Activated CD8-positive, alpha-beta T cell treated with anti-CD3 and anti-CD28 coated beads for 36 hours (primary cell): ENCODE measurements around the gene CDH18. TPM values are rescaled to one million over a fixed set of nuclear protein-coding genes. Genes with fewer than 3 reads are reported as not detected.

Experiments used
- ATAC-seq: fragments of 200-7000 bp; cut with Tn5 transposase; one replicate; pipeline ENCODE4 v1.10.0; 2021; ENCODE audit warnings: mild to moderate bottlenecking, moderate library complexity
- CTCF ChIA-PET: fragments of 350-600 bp; sonication (Branson Sonifier 250); formaldehyde crosslinking; loops from one replicate; lab custom pipeline; 2021; ENCODE audit warnings: antibody characterized with exemption; lab: Charles Lee
- POLR2A ChIA-PET: fragments of 350-600 bp; sonication (Branson Sonifier 250); formaldehyde crosslinking; loops from one replicate; lab custom pipeline; 2021; ENCODE audit warnings: antibody characterized with exemption; lab: Charles Lee
- DNase-seq: peaks from one replicate; pipeline ENCODE4 v3.0.0-alpha.2; 2020
- H3K27ac Mint-ChIP-seq: one replicate; pipeline ENCODE4 v1.8.0; 2021; ENCODE audit warnings: mild to moderate bottlenecking, mixed read lengths
- H3K27me3 Mint-ChIP-seq: one replicate; pipeline ENCODE4 v1.8.0; 2021; ENCODE audit warnings: mixed read lengths
- H3K36me3 Mint-ChIP-seq: one replicate; pipeline ENCODE4 v1.8.0; 2021; ENCODE audit warnings: low read depth, mixed read lengths
- H3K4me1 Mint-ChIP-seq: one replicate; pipeline ENCODE4 v1.8.0; 2021; ENCODE audit warnings: low read depth, mixed read lengths
- H3K4me3 Mint-ChIP-seq: one replicate; pipeline ENCODE4 v1.8.0; 2021; ENCODE audit warnings: mild to moderate bottlenecking, moderate library complexity, mixed read lengths
- H3K9me3 Mint-ChIP-seq: one replicate; pipeline ENCODE4 v1.8.0; 2021; ENCODE audit warnings: mixed read lengths
- intact Hi-C: fragments of 100-400 bp; cut with micrococcal nuclease; formaldehyde crosslinking; loops from one replicate; pipeline ENCODE4 v1.10.0; 2022
- total RNA-seq, 2 experiments: library from RNA; stranded (reverse); gene quantifications; one replicate each; pipeline ENCODE4 v1.2.3, GENCODE V29; 2021
- TF ChIP-seq, protein P1 (sequence below): fragments of 200-600 bp; IDR thresholded peaks from one replicate; pipeline ENCODE4 v1.8.0; 2022; ENCODE audit warnings: antibody characterized with exemption, mild to moderate bottlenecking

Gene CDH18
- total RNA-seq, 2 experiments from 2014 or later, result not detected

DNA sequence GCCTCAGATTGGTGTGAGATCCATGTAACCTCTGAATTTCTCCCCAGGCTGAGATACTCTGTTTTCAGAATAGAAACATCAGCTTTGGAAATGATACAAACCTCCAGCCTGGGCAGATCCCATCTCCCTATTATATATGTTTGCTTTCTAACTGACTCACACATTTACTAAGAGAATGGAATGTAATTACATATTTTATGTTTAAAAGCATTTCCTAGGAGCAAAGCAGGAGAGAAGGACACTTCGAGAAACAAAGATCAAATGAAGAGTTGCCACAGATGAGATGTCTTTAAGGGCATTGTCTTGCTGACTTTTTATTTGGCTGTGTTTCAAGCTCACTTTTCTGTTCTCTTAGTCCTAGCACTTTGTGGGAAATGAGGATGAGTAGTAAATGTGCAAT is 96.3 kb downstream of the CDH18 start:
- intact Hi-C loops, result no loop called here
- no peak for DNase-seq
- ATAC-seq, result no peak
- Mint-ChIP-seq H3K9me3 (peaks cover 7% of the 10 kb centered on the region), H3K27me3 (no peaks in the 10 kb centered on the region), H3K27ac (no peak overlapping the region), H3K36me3 (no peaks in the 10 kb centered on the region), H3K4me1 (no peaks in the 10 kb centered on the region), H3K4me3 (no peak overlapping the region)
- CTCF ChIA-PET, result no interaction called here
- POLR2A ChIA-PET, result interaction anchor here (0.7 kb wide), 1 partner anchor 19 kb away, joined by 3 read pairs; no protein-coding TSS in a partner anchor
- TF ChIP-seq, protein P1, sequence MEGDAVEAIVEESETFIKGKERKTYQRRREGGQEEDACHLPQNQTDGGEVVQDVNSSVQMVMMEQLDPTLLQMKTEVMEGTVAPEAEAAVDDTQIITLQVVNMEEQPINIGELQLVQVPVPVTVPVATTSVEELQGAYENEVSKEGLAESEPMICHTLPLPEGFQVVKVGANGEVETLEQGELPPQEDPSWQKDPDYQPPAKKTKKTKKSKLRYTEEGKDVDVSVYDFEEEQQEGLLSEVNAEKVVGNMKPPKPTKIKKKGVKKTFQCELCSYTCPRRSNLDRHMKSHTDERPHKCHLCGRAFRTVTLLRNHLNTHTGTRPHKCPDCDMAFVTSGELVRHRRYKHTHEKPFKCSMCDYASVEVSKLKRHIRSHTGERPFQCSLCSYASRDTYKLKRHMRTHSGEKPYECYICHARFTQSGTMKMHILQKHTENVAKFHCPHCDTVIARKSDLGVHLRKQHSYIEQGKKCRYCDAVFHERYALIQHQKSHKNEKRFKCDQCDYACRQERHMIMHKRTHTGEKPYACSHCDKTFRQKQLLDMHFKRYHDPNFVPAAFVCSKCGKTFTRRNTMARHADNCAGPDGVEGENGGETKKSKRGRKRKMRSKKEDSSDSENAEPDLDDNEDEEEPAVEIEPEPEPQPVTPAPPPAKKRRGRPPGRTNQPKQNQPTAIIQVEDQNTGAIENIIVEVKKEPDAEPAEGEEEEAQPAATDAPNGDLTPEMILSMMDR, result no peak

DNA sequence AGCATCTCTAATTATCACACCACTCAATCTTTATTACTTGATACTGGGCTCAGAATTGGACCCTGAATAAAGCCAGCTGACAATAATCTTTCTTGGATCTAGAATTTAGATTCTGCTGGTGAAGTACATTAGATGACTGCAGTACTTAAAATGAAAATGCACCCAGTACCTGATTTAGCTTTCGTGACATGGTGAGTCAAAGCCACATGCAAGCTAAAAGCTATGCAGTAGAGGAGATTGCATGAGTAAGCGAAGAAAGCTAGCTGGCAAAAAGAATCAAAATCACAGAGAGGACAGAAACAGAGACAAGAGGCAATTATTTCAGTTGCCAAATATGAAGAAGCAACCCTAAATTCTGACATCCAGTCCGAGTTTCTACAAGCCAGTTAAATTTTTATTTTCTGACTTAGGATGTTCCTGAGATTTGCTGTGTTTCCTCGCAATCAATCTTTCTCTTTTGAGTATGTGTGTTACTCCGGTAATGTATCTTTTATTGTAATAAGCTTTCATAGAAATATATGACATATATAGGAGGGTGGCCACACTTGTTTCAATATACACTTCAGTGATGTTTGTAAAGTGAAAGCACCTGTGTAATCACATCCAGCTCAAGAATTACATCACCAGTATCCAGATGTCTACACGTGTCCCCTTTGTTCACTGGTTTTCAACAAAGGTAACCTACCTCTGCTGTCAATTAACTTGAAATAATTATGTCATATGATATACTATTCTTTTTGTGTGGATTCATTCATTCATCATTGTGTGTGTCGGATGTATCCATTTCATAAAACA is 101.7 kb downstream of the CDH18 start:
- ATAC-seq (no peak), DNase-seq (no peak)
- Mint-ChIP-seq H3K36me3 (no peaks in the 10 kb centered on the region), H3K9me3 (peaks cover 7% of the 10 kb centered on the region), H3K4me3 (no peak overlapping the region), H3K27ac (no peak overlapping the region), H3K4me1 (no peaks in the 10 kb centered on the region), H3K27me3 (no peaks in the 10 kb centered on the region)
- ChIA-PET CTCF (no interaction called here), POLR2A (no interaction called here)
- TF ChIP-seq, protein P1, result no peak
- intact Hi-C loops, result no loop called here

DNA sequence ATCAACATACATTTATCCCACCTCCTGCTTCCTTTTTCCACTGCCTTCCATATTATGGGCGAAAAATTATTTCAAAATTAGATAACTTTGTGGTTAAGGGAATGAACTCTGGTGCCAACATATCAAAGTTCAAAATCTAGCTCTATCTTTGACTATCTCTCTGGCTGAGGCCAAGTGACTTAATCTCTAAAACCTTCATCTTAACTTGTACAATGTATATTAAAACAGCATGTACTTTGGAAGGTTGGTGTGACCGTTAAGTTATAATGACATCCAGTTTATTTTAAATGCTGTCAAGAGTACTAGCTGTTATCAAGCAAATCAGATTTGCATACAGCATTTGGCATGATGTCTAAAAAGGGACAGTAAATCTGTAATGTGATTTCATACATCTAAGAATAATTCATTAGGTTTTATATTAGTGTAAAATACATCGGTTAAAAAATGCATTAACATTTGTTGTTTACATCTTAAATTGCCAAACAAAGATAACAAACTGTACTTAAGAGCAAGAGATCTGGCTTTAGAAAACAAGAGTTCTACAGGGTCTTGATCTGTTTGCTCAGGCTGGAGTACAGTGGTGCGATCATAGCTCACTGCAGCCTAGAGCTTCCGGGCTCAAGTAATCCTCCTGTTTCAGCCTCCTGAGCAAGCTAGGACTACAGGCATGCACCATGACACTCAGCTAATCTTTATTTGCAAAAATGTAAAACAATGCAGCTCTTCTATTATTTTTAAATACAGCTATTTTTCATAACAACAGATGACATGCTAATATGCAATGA is 102.8 kb downstream of the CDH18 start:
- TF ChIP-seq, protein P1, result no peak
- no peak for ATAC-seq
- no peak for DNase-seq
- no peak overlapping the region for H3K27ac Mint-ChIP-seq
- H3K27me3 Mint-ChIP-seq, result no peaks in the 10 kb centered on the region
- CTCF ChIA-PET, result no interaction called here
- intact Hi-C loops, result no loop called here
- peaks cover 7% of the 10 kb centered on the region for H3K9me3 Mint-ChIP-seq
- no peaks in the 10 kb centered on the region for H3K36me3 Mint-ChIP-seq
- POLR2A ChIA-PET, result no interaction called here
- H3K4me1 Mint-ChIP-seq, result no peaks in the 10 kb centered on the region
- no peak overlapping the region for H3K4me3 Mint-ChIP-seq

DNA sequence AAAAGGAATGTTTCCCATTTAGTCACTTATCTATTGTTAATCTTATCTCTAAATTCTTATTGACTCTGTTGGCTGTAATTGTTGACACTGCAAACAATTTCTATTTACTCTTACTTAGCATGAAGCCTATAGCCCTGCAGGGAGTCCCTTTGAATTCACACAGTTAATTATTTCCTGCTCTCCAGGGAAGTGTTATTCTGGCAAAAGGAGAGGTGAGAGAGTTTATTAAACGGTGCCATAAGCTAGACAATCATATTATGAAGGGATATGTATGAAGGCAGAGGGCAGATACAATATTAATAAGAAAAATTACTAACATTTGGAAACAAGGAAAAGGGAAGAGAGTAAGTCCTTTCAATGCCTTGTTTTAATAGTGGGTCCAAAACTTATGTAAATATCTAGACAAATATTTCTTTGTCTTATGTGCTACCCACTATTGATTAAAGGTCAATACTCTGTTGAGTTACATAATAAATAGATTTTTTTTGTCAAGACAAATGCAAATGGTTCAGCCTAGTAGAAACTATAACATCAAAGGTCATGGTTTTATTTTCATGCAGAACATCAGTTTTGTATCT is 107.1 kb downstream of the CDH18 start:
- intact Hi-C loops, result no loop called here
- Mint-ChIP-seq H3K27ac (no peak overlapping the region), H3K4me1 (no peaks in the 10 kb centered on the region), H3K36me3 (no peaks in the 10 kb centered on the region), H3K4me3 (no peak overlapping the region), H3K27me3 (no peaks in the 10 kb centered on the region), H3K9me3 (peaks cover 4% of the 10 kb centered on the region)
- ChIA-PET POLR2A (no interaction called here), CTCF (no interaction called here)
- ATAC-seq, result no peak
- no peak for DNase-seq
- TF ChIP-seq, protein P1, result no peak
